Kidney tubule cell (primary cell): ENCODE data around the gene CCDC92B.
"Not testable (repeated sequence)": the region's sequence is repeated elsewhere in the genome, so short reads cannot be mapped to it uniquely, and the experiment has no call there.

ENCODE experiments used
- DNase-seq: peaks from one replicate; pipeline ENCODE4 v3.0.0-alpha.2; 2018; ENCODE audit warnings: low spot score

The CCDC92B gene

GRCh38 chr17:2749058-2749783, at the start of gene CCDC92B:
Gene CCDC92B (minus strand): TSS chr17:2749652. CDS start chr17:2735145, 14,507 bp downstream.
- DNase-seq: no peak

- no peak for DNase-seq
These were observed 49.2 kb upstream of the CCDC92B start for GRCh38 chr17:2798678-2799077.

DNA sequence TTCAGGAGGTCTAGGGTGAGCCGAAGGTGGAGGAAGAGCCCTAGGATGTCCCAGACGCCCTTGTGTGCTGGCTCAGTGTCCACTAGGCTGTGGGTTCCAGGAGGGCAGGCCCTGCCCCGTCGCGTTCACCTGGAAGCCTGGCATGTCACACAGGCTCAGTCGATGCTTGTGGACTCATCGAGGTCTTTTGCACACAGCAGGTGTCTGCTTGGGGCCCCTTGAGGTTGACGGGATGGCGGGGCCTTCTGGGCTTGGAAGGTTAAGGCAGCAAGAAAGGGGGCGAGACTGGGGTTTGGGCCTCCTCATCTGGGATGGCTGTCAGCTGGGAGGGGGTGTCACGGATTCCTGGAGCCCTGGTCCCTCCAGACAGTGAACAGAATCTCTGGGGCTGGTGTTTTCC, 48.7 kb upstream of the CCDC92B start:
- no peak for DNase-seq

- DNase-seq: no peak
These were observed 48.2 kb upstream of the CCDC92B start for GRCh38 chr17:2797637-2798036.

GRCh38 chr17:2797226-2797625, 47.8 kb upstream of the CCDC92B start:
- DNase-seq: no peak

DNA sequence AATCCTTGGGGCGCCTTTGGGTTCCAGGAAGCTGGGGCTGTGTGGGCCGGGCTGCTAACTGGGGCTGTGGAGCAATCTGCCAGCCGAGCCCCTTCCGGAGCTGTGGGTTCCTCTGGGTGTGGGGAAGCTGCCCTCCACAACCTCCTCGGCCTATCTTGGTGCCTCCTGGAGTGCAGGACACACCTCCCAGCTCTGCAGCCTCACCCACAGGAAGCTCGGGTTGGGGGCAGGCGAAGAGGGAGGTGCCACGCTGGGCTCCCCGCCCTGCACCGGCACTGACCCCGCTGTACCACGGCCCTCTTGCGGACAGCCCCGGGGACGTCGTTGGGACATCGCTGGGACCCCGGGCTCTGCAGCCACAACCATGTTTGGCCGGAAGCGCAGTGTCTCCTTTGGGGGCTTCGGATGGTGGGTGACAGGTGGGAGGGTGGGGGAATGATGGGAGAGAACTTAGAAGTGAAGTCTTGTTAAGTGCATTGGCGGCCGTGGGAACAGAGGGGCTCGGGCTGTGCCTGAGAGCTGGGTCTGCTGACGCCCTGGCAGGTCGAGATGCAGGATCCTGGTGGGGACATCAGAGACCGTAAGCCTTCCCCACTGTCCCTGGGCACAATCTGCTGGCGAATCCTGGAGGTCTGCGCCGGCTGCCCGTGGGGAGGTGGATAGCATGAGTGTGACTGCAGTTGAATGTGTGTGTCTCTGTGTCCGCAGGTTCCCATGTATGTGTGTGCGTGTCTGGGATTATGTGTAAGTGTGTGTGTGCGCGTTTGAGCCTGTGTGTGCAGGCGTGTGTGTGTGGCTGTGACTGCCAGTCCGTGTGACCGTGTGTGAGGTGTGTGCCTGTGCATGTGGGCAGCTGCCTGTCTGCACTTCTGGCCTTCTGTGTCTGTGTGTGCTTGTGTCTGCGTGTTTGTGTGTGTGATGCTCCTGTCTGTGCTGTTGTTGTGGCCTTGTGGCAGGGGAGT, 47.0 kb upstream of the CCDC92B start, which contains the start of gene RAP1GAP2:
Gene RAP1GAP2 (plus strand): TSS at position 275 of the 962 bp plus-strand sequence. CDS start 90 bp downstream, at position 365.
- DNase-seq: no peak

- no peak for DNase-seq
These were observed 46.1 kb upstream of the CCDC92B start for GRCh38 chr17:2795441-2796163.

- no peak for DNase-seq
These were observed 44.8 kb upstream of the CCDC92B start for GRCh38 chr17:2794111-2794803.

DNA sequence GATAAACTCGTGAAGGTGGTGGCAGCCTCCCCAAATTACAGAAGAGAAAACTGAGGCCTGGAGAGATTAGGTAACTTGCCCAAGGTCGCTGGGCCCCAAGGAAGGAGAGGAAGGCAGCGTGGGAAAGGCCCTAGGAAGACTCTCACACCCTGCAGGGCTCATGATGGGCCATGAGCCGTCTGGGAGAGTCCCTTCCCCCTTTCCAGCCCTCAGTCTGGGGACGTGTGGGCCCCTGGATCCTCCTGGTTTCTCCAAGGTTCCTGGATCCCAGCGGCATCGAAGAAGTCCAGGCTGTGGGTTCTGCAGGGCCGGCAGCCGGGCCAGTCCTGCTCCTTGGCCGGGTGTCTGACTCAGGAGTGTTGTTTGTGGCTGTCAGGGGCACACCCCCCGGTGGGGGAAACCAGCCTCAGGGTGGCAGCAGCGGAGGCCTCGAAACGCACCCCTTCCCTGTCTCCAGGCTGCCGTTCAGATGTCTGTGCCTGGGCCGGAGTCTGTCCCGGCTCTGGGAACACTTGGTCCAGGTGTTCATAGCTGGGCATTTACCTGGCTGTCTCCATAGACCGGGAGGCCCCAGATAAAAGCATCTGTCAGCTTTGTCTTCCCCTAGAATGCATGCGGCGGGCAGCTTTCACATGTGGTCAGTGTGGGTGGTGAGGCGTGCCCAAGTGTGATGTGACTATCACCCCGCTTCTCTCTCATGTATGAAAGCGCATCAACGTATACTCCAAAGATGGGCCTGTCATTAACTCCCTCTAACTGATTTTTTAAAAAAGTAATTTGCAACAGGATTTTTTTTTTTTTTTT, 43.1 kb upstream of the CCDC92B start:
- no peak for DNase-seq

GRCh38 chr17:2789700-2790099, 40.2 kb upstream of the CCDC92B start:
- no peak for DNase-seq

GRCh38 chr17:2786176-2786881, 36.9 kb upstream of the CCDC92B start:
- peak; percentile 87 for DNase-seq

GRCh38 chr17:2785376-2785775, 35.9 kb upstream of the CCDC92B start:
- DNase-seq: not testable (repeated sequence)

DNA sequence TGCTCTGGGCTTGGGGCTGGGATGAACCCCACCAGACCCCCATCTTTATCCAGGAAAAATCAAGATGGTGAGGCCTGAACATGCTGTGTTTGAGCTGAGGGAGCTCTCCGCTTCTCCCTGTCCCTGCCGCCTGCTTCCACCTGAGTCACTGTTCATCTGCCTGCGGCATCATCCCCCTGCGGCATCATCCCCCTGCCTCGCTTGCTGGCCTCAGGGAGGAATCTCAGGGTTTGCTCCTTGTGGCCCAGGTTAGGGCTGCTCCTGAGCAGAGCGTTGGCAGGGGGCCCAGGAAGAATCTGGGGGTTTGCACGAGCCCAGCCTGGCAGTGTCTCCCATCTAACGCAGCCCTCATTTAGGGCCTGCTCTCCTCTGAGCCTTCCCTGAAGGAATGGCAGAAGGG, 35.4 kb upstream of the CCDC92B start:
- no peak for DNase-seq

DNA sequence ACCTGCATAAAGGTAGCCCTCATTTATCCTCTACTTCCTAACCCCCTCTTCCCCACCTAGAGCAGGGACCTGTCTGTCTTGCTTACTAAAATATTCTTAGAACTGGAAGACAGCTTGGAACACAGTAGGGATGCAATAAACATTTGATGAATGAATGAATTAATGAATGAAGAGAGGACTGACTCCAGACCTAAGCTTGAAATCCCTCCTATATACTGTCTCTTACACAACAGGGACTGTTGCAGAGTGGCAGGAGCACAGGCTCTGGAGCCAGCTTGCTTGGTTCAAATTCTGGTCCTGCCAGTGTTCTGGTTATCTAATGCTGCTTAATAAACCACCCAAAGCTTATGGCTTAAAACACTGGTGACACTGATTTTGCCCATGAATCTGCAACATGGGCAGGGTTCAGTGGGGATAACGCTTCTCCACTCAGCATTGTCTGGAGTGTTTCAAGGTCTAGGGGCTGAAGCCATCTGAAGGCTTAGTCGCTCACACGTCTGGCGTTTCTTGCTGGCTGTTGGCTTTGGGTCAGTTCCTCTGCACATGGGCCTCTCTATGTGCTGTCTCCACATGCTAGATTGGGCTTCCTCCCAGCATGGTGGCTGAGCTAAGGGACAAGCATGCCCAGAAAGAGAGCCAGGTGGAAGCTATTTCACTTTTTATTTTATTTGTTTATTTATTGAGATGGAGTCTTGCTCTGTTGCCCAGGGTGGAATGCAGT, 34.0 kb upstream of the CCDC92B start:
- DNase-seq: no peak

DNA sequence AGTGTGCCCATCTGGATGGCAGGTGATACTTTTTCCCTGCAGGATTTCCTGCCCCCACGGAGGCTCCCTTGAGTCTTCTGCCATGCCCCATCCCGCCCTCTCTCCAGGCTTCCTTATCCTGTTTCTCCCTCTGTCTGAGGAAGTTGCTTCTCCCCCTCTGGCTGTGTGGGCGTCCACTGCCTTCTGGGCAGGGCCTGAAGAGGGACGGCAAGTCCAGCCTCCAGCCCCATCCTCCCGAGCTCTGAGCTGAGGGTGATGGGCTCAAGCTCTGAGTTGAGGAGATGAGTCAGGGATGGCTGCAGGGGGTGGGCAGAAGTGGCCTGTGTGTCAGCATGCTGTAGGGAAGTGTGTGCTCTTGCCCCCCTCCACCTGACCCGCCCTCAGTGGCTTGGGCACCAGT, 32.6 kb upstream of the CCDC92B start:
- peak; percentile 42 for DNase-seq

- not testable (repeated sequence) for DNase-seq
These were observed 32.1 kb upstream of the CCDC92B start for GRCh38 chr17:2781598-2781997.

- DNase-seq: no peak
These were observed 31.5 kb upstream of the CCDC92B start for GRCh38 chr17:2780931-2781454.

DNA sequence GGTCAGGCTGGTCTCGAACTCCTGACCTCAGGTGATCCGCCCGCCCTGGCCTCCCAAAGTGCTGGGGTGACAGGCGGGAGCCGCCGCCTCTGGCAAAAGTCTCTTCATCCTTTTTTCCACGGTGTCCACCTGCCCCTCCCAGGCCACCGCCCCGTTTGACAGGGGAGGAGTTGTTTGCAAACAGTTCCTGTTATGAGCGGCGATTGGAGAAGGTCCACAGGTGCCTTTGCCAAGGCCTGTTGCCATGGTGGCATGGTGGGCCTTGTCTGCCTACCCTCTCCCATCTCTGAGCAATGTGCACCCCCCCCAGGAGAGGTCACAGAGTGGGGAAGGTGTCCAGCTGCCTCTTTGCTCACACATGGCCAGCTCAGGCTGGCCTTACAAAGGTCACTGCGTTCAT, 30.8 kb upstream of the CCDC92B start:
- DNase-seq: no peak

GRCh38 chr17:2779545-2779944, 30.1 kb upstream of the CCDC92B start:
- DNase-seq: no peak
